Measurements from ENCODE around the gene KISS1. TPM values are rescaled to one million over a fixed set of nuclear protein-coding genes. Genes with fewer than 3 reads are reported as not detected.

Gene KISS1
- total RNA-seq, 2 experiments from 2014 or later, result not detected

DNA sequence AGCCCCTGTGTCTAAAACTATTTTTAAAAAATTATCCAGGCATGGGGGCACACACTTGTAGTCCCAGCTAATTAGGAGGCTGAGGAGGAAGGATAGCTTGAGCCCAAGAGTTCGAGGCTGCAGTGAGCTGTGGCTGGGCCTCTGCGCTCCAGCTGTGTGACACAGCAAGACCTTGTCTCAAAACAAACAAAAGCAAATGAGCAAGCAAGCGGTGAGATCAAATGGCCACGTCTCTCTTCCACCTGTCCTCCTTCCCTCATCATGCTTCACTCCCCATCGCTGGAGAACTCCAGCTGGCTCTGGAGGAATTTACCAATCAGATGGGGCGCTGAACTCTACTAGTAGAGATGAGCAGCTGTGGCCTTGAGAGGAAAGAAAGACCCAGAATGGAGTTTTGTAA lies 16.2 kb downstream of the KISS1 start:
- peaks cover 5% of the 10 kb centered on the region for H3K27me3 Mint-ChIP-seq
- no peaks in the 10 kb centered on the region for H3K4me1 Mint-ChIP-seq
- ChIA-PET CTCF (interaction anchor here (1.0 kb wide), 1 partner anchor 11 kb away, joined by 4 read pairs; no protein-coding TSS in a partner anchor), POLR2A (no interaction called here)
- no peak overlapping the region for H3K27ac Mint-ChIP-seq
- H3K4me3 Mint-ChIP-seq, result no peak overlapping the region
- no peak for DNase-seq
- no peaks in the 10 kb centered on the region for H3K9me3 Mint-ChIP-seq
- H3K36me3 Mint-ChIP-seq (ENCODE audit: low read depth), result no peaks in the 10 kb centered on the region

DNA sequence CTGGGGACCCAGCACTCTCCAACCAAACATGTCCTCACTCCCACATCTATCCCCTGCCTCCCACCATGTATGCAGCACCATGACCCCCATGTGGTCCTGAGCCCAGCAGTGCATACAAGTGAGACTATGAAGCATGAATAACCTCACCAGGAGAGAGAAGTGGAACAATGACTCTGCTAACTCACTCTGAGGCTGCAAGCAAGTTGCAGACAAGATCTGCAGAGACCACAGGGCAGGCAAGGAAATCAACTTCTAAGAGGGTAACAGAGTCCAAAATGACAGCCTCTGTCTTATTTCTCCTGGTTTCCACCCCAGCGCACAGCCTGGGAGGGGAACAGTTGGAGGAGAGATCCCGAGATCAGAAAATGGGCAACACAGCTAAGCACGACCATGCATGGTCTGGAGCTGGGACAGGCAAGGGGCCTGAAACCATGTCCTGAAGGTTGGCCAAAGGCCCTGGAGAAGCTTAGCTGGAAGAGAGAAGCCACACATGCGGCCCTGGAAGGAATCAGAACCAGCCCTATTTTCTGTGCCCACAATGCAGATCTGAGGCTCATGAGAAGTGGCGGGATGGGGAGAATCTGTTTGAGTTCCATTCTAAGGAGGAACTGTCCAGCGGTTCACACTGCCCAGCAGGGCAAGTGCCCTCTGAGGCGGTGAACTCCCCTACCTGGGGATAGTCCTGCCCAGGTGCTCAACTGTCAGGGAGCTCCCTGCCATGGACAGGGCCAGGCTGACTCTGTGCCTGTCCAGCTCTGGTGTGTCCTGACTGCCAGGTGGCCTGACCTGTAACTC lies 17.6 kb downstream of the KISS1 start:
- H3K27ac Mint-ChIP-seq, result no peak overlapping the region
- H3K4me1 Mint-ChIP-seq, result no peaks in the 10 kb centered on the region
- H3K9me3 Mint-ChIP-seq, result peaks cover 1% of the 10 kb centered on the region
- CTCF ChIA-PET, result interaction anchor here (0.6 to 1.3 kb wide), 2 partner anchors 17 to 316 kb away, joined by 3 read pairs; partner anchors contain the start of gene KISS1
- peaks cover 3% of the 10 kb centered on the region for H3K27me3 Mint-ChIP-seq
- POLR2A ChIA-PET, result no interaction called here
- H3K4me3 Mint-ChIP-seq, result no peak overlapping the region
- no peak for DNase-seq
- no peaks in the 10 kb centered on the region for H3K36me3 Mint-ChIP-seq (ENCODE audit: low read depth)

DNA sequence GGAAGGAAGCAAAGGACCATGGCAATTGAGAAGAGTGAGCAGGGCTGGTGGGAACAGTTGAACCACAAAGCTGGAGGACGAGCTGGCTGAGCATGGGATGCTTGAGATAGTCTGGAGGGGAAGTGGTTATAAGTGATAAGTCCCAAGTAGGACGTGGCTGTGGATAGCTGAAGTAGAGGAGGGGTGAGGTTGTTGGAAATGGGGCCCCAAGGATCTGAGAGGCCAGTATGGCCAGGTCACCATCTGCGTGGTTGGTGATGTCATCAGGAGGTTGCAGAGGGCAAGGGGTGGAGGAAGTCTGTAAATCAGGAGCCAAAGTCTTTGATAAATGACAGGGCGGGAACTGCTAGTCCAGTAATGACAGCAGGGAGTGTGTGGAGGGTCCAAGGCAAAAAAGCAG lies 19.2 kb downstream of the KISS1 start:
- ChIA-PET POLR2A (no interaction called here), CTCF (interaction anchor here (1.3 kb wide), 1 partner anchor 19 kb away, joined by 3 read pairs; the partner anchor contains the start of gene KISS1)
- no peak overlapping the region for H3K4me3 Mint-ChIP-seq
- peaks cover 2% of the 10 kb centered on the region for H3K9me3 Mint-ChIP-seq
- no peak overlapping the region for H3K27ac Mint-ChIP-seq
- no peaks in the 10 kb centered on the region for H3K36me3 Mint-ChIP-seq (ENCODE audit: low read depth)
- H3K27me3 Mint-ChIP-seq, result peaks cover 3% of the 10 kb centered on the region
- no peak for DNase-seq
- H3K4me1 Mint-ChIP-seq, result no peaks in the 10 kb centered on the region

DNA sequence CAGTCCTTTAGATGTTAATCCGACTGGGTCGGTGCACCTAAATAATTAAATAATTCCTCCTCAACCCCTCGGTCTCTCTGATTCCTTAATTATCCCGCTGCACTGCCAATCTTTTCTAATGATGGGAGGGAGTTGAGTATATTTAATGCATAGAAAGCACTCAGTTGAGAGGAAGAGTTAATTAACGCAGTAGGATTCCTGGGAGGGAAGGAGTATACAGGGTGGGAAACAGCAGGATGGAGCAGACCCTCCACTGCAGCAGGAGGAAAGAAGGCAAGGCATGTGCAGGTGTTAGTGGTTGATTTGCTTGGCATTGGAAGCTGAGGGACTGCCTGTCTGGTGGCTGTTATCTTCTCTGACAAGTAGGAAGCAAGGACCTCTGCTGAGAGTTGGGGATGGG lies 20.2 kb downstream of the KISS1 start:
- H3K9me3 Mint-ChIP-seq, result peaks cover 6% of the 10 kb centered on the region
- H3K4me1 Mint-ChIP-seq, result no peaks in the 10 kb centered on the region
- H3K27me3 Mint-ChIP-seq, result peaks cover 3% of the 10 kb centered on the region
- H3K27ac Mint-ChIP-seq, result no peak overlapping the region
- no peak for DNase-seq
- no peak overlapping the region for H3K4me3 Mint-ChIP-seq
- CTCF ChIA-PET, result interaction anchor here (1.4 kb wide), 1 partner anchor 13 kb away, joined by 4 read pairs; no protein-coding TSS in a partner anchor
- POLR2A ChIA-PET, result no interaction called here
- no peaks in the 10 kb centered on the region for H3K36me3 Mint-ChIP-seq (ENCODE audit: low read depth)

DNA sequence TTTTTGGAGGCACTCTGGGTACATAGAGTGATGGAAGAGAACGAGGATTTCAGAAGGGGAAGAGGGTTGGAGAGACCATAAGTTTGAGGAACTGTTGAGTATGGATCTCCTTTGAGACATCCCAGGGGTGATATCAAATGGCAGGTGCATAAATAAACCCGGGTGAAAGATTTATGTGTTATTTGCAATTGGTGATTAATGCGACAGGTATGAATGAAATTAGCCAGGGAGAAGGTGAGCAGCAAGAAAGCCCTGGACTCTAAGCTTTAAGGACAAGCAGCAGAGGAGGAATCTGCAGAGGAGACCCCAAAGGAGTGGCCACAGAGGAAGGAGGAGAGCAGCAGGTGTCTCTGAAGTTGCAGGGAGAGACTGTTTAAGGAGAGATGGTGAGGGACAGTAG lies 21.3 kb downstream of the KISS1 start:
- no peaks in the 10 kb centered on the region for H3K4me1 Mint-ChIP-seq
- POLR2A ChIA-PET, result no interaction called here
- DNase-seq, result no peak
- H3K36me3 Mint-ChIP-seq (ENCODE audit: low read depth), result no peaks in the 10 kb centered on the region
- peaks cover 2% of the 10 kb centered on the region for H3K27me3 Mint-ChIP-seq
- no peak overlapping the region for H3K27ac Mint-ChIP-seq
- CTCF ChIA-PET, result interaction anchor here (1.4 kb wide), 1 partner anchor 12 kb away, joined by 4 read pairs; no protein-coding TSS in a partner anchor
- H3K9me3 Mint-ChIP-seq, result peaks cover 17% of the 10 kb centered on the region
- H3K4me3 Mint-ChIP-seq, result no peak overlapping the region

DNA sequence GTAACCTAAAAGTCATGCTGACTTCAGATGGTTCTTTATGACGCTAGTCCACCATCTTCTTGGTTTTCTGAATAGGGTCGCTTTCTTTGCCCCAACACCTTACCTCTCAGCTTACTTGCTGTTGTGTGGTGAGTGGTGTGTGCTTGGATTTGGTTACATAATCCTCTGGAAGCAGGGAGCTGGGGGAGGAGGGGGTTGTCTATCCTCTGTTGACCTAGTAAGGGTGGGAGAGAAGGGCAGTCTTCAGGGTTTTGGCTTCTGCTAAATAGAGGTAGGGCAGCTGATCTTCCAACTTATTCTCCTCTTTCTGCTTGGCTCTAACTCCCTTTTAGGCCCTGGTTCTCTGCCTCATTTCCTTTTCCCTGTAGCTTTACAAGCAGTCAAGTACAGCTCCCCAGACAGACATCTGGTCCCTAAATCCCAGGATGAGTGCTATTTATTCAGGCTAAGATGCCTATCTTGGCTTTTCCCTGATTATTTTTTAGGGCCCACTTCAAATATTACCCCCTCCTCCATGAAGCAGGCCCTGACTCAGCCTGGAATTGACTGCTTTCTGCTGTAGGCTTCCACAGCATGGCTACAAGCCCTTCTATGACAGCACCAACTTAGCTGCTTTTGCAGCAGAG lies 23.8 kb downstream of the KISS1 start:
- ChIA-PET POLR2A (no interaction called here), CTCF (interaction anchor here (1.2 kb wide), 2 partner anchors 191 to 226 kb away, joined by 3 read pairs; no protein-coding TSS in a partner anchor)
- no peak overlapping the region for H3K27ac Mint-ChIP-seq
- H3K4me1 Mint-ChIP-seq, result no peaks in the 10 kb centered on the region
- no peak overlapping the region for H3K4me3 Mint-ChIP-seq
- no peak for DNase-seq
- peaks cover 1% of the 10 kb centered on the region for H3K36me3 Mint-ChIP-seq (ENCODE audit: low read depth)
- peaks cover 2% of the 10 kb centered on the region for H3K27me3 Mint-ChIP-seq
- H3K9me3 Mint-ChIP-seq, result peaks cover 32% of the 10 kb centered on the region

DNA sequence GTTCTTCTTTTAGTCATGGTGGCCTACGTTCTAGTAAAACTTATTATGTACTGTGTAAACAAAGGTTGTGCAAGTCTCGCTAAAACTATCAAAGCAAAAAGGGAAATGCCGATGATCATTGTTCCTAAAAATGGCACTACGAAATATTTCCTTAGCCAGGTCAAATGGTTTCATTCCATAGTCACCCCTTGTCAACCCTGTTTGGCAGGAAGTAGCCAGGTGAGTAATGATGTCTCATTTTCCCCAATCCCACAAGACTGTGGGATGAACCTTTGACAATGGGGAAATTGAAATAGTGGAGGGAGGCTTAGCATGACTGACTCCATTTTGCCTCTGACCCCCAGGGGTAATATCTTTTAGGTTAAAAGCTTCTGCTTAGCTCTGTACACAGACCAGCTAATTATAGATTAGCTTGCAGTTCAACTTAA lies 24.5 kb downstream of the KISS1 start:
- Mint-ChIP-seq H3K36me3 (ENCODE audit: low read depth) (peaks cover 1% of the 10 kb centered on the region), H3K4me1 (no peaks in the 10 kb centered on the region), H3K4me3 (no peak overlapping the region), H3K27me3 (peaks cover 2% of the 10 kb centered on the region), H3K9me3 (peaks cover 35% of the 10 kb centered on the region), H3K27ac (no peak overlapping the region)
- ChIA-PET CTCF (interaction anchor here (0.6 to 1.2 kb wide), 3 partner anchors 191 to 1023 kb away, joined by 3 read pairs; no protein-coding TSS in a partner anchor), POLR2A (no interaction called here)
- DNase-seq, result no peak

DNA sequence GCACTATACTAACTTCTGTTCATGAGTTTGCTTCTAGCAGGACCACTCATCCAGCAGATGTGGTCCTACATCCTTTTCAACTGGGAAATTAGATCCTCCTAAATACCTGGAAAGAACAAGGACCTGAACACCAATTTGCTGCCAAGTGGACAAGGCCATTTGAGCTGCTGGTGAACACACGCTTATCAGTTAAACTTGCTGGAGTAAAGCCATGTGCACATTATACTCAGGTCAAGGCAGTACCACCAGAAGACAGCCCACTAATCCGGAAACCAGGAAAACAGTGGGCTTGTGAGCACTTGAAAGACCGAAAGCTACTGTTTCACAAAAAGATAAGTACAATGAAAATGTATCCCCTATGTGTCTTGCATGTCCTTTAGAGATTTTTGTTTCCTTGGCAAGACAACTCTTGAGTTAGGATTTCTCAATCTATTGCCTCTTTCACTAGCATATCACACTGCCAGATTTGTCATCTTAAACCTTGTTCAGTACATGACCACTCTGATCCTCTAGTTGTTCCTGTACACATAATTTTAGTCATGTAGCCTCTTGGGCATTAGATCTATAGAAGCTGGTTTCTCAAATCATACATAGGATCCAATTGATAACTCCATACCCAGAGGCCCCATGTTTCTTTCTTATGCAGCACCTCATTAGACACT lies 25.7 kb downstream of the KISS1 start:
- no peak overlapping the region for H3K4me3 Mint-ChIP-seq
- ChIA-PET POLR2A (no interaction called here), CTCF (interaction anchor here (1.2 kb wide), 1 partner anchor 193 kb away, joined by 4 read pairs; no protein-coding TSS in a partner anchor)
- no peaks in the 10 kb centered on the region for H3K4me1 Mint-ChIP-seq
- H3K9me3 Mint-ChIP-seq, result peaks cover 35% of the 10 kb centered on the region
- no peak for DNase-seq
- peaks cover 1% of the 10 kb centered on the region for H3K36me3 Mint-ChIP-seq (ENCODE audit: low read depth)
- H3K27me3 Mint-ChIP-seq, result peaks cover 2% of the 10 kb centered on the region
- no peak overlapping the region for H3K27ac Mint-ChIP-seq

DNA sequence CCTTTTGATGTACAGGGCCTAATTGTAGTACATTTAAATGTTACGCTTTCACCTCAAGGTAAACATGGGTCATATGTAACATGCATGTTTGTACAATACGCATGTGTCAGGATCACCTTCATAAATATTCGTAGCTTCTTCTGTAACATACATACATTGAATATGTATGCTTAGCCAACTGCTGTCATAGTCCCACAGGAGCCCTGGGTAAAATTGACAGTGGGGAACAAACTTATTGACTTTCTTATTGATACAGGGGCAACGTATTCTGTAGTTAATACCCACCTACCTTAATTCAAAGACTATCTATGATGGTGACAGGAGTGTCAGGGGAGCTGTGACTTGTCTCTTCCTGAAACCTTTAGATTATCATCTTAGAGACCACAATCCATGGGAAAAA lies 26.4 kb downstream of the KISS1 start:
- H3K36me3 Mint-ChIP-seq (ENCODE audit: low read depth), result peaks cover 1% of the 10 kb centered on the region
- H3K27ac Mint-ChIP-seq, result no peak overlapping the region
- no peak overlapping the region for H3K4me3 Mint-ChIP-seq
- peaks cover 2% of the 10 kb centered on the region for H3K27me3 Mint-ChIP-seq
- H3K4me1 Mint-ChIP-seq, result no peaks in the 10 kb centered on the region
- ChIA-PET CTCF (interaction anchor here (0.8 to 1.5 kb wide), 4 partner anchors 20 to 229 kb away, joined by 3 read pairs; no protein-coding TSS in a partner anchor), POLR2A (no interaction called here)
- H3K9me3 Mint-ChIP-seq, result peaks cover 35% of the 10 kb centered on the region
- DNase-seq, result no peak

DNA sequence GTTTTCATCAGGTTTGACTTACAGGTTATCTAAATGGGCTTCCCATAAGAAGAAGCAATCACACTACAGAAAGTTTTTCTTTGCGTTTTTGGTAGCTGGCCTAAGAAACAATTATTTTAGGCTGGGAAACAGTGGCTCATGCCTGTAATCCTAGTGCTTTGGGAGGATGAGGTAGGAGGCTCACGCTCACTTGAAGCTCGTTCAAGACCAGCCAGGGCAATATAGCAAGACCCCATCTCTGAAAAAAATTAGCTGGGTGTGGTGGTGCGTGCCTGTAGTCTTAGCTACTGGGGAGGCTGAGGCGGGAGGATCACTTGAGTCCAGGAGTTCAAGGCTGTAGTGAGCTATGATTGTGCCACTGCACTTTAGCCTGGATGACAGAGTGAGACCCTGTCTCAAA lies 28.6 kb downstream of the KISS1 start:
- H3K4me1 Mint-ChIP-seq, result no peaks in the 10 kb centered on the region
- no peak overlapping the region for H3K4me3 Mint-ChIP-seq
- no peak for DNase-seq
- peaks cover 1% of the 10 kb centered on the region for H3K36me3 Mint-ChIP-seq (ENCODE audit: low read depth)
- ChIA-PET CTCF (interaction anchor here (0.7 kb wide), 1 partner anchor 195 kb away, joined by 3 read pairs; no protein-coding TSS in a partner anchor), POLR2A (no interaction called here)
- H3K27ac Mint-ChIP-seq, result no peak overlapping the region
- no peaks in the 10 kb centered on the region for H3K27me3 Mint-ChIP-seq
- H3K9me3 Mint-ChIP-seq, result peaks cover 33% of the 10 kb centered on the region

DNA sequence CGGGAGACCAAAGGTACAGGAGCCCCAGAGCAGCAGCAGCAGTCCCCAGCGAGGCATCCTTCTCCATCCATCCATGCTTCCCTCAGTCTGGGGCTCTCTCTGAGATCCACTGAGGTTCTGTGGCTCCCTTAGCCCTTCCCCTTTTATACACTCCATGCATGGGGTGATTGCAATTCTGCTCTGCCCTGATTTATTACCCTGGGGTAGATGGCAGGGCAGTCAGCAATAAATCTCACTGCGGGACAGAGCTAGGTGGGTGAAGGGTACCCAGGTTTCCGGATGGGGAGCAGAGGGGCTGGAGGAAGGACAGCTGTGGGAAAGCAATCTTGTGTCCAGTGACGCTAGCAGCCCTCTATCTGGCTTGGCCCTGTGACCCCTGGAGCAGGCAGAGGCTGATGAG lies 30.1 kb downstream of the KISS1 start, which contains the start of gene REN:
TSS of gene REN (minus strand) at position 119 of the 400 bp plus-strand sequence. CDS start at position 75, 44 bp downstream.
- Mint-ChIP-seq H3K27me3 (no peaks in the 10 kb centered on the region), H3K27ac (no peak within 1 kb of the TSS), H3K9me3 (peaks cover 28% of the 10 kb centered on the region), H3K4me1 (no peaks in the 10 kb centered on the region), H3K36me3 (ENCODE audit: low read depth) (peaks cover 1% of the 10 kb centered on the region), H3K4me3 (no peak within 1 kb of the TSS)
- DNase-seq, result no peak
- ChIA-PET POLR2A (no interaction called here), CTCF (interaction anchor here (0.7 to 1.4 kb wide), 3 partner anchors 22 to 229 kb away, joined by 3 read pairs; no protein-coding TSS in a partner anchor)

DNA sequence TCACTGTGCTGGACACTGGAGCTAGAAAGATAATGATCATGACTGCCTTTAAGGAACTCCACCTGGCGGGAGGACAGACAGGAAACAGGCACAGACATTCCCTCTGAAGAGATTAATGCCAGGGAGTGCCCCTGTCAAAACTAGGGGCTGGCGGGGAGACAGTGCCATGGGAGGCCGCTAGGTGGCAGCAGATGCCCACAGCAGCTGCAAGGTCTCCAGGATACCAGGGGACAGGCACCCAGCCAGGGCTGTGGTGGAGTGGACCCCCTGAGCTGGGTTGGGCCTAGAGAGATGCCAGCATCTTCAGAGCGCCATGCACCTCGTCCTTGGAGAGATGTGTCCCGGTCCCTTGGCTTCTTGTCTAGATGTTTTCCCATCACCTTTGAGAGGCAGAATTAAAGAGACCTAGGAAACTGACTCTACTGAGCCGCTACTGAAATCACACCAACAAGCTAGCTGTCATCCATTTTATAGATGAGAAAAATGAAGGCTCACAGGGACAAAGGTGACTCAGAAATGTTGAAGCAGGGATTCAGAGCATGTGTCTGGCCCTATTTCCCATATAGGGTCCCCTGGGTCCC lies 33.7 kb downstream of the KISS1 start:
- Mint-ChIP-seq H3K27ac (peak overlapping the region; percentile 43), H3K9me3 (peaks cover 3% of the 10 kb centered on the region), H3K27me3 (no peaks in the 10 kb centered on the region), H3K36me3 (ENCODE audit: low read depth) (no peaks in the 10 kb centered on the region), H3K4me1 (no peaks in the 10 kb centered on the region), H3K4me3 (no peak overlapping the region)
- ChIA-PET POLR2A (no interaction called here), CTCF (interaction anchor here (0.7 to 2.6 kb wide), 14 partner anchors 8 to 636 kb away, joined by 3 to 11 read pairs (median 3); partner anchors contain the start of gene ETNK2)
- DNase-seq, result peak; percentile 75
